Epithelial cell of proximal tubule (primary cell): ENCODE results near the gene NAP1L5. TPM values are rescaled to one million over a fixed set of nuclear protein-coding genes. Genes with fewer than 3 reads are reported as not detected.

Experiments
- DNase-seq: peaks from one replicate; pipeline ENCODE4 v3.0.0-alpha.2; 2011; ENCODE audit warnings: low read depth
- H3K4me3 ChIP-seq: 2 replicates; pipeline ENCODE4 v1.5.1; 2011; ENCODE audit warnings: low read depth, mild to moderate bottlenecking, low read length
- total RNA-seq: library from RNA; depleted of rRNA; stranded (reverse); fragments of >200 nt; gene quantifications from 2 replicates; pipeline ENCODE4 v1.2.3, GENCODE V29; 2015
- TF ChIP-seq, protein P1 (sequence below): conservative IDR thresholded peaks from 2 replicates; pipeline ENCODE4 v1.5.1; 2012; ENCODE audit warnings: low read depth, mild to moderate bottlenecking, low read length

Gene NAP1L5, protein sequence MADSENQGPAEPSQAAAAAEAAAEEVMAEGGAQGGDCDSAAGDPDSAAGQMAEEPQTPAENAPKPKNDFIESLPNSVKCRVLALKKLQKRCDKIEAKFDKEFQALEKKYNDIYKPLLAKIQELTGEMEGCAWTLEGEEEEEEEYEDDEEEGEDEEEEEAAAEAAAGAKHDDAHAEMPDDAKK
- total RNA-seq, result 1.4 and 3.5 TPM in 2 replicates

DNA sequence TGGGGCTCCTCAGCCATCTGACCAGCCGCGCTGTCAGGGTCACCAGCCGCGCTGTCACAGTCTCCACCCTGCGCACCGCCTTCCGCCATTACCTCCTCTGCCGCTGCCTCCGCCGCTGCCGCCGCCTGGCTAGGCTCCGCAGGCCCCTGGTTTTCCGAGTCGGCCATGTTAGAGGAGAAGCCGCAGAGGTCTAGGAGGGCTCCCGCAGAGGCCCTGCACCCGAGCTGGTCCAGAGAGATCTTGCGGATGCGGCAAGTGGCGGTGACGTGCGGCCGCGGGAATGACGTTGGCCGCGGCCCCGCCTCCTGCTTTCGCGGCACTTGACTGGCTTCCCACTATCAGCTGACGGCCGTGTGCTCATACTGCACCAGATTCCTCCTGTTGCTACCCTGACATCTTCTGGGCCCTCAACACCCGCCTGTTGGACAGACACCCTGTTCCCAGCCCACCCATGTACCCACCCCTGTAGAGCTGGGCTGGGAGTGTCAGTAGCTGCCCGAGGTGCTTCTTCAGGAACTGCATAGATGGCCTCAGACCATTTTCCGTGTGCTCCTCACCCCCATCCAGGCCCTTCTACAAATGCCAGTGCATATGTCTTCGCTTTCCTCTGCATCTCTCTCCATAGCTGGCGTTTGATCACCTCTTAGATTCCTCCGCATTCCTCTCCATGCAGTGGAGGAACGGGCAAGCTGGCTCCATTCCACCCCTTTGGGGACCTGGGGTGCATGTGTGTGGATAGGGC, at the start of gene NAP1L5:
Gene NAP1L5, minus strand, starts transcription at position 242 of the 742 bp plus-strand sequence. Its CDS starts 75 bp downstream, at position 167.
- no peak for DNase-seq
- peak within 1 kb of the TSS; percentile 67 for H3K4me3 ChIP-seq
- TF ChIP-seq, protein P1, sequence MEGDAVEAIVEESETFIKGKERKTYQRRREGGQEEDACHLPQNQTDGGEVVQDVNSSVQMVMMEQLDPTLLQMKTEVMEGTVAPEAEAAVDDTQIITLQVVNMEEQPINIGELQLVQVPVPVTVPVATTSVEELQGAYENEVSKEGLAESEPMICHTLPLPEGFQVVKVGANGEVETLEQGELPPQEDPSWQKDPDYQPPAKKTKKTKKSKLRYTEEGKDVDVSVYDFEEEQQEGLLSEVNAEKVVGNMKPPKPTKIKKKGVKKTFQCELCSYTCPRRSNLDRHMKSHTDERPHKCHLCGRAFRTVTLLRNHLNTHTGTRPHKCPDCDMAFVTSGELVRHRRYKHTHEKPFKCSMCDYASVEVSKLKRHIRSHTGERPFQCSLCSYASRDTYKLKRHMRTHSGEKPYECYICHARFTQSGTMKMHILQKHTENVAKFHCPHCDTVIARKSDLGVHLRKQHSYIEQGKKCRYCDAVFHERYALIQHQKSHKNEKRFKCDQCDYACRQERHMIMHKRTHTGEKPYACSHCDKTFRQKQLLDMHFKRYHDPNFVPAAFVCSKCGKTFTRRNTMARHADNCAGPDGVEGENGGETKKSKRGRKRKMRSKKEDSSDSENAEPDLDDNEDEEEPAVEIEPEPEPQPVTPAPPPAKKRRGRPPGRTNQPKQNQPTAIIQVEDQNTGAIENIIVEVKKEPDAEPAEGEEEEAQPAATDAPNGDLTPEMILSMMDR, result no peak

DNA sequence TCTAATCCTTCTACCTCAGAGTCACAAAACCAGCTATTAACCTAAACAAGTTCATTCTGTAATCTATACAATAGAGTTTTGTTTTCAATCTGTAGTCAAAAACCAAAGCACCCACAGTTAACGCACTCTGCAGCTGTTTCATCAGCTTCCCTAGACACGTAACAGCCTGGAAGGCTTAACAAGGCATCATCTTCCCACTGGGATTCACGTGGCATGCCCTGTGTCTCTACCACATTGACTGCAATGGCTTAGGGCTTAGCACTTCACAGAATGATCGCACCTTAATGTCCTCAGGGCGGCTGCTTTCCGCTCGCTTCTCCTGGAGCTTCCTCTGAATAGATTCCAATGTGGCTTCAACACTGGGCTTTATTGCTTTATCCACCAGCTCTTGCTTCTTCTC, 49.7 kb upstream of the NAP1L5 start:
- TF ChIP-seq, protein P1, result no peak
- no peak overlapping the region for H3K4me3 ChIP-seq
- DNase-seq, result no peak

DNA sequence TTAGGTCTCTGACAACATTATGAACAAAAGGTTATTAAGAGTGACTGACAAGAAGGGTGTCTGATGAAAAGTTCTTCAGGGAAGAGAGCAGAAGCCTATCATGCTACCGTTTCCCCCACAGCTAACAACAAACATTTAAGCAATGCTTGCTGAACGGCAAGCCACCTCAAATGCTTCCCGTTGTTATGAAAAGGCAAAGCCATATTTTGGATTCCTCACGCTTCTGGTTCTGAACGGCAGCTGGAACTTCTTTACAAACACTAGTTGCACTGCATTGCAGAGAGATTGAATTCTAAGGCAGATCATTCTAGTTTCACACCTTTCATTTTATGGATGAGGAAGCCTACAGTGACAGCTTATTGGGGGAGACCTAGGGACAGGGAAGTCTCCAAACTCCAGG, 48.6 kb upstream of the NAP1L5 start:
- no peak overlapping the region for H3K4me3 ChIP-seq
- TF ChIP-seq, protein P1, result no peak
- no peak for DNase-seq

DNA sequence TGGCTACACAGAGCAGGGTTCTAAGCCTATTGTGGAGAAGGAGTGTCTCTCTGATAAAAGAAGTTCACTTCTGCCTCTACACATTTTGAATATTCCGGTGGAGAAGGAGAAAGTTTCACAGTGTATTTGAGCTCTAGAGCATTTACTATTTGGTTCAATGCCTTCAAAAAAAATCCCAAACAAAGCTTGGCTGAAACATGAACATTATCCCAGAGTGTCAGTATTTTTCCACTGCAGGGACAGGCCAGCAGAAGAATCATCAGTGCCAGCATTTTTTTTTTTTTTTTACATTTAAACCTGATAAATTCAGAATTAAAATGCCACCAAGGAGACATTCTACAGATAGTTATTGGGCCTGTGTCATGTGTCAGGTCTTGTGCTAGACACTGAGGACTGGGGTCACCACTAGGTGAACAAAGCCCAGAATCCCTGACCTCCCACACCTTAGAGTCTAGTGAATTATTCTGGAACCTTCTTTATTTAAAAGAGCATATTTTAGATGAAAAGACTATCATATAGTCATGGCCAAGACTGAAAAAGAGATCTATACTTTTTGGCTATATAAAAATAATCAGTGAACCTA, 48.0 kb upstream of the NAP1L5 start:
- no peak overlapping the region for H3K4me3 ChIP-seq
- DNase-seq, result no peak
- TF ChIP-seq, protein P1, result no peak

DNA sequence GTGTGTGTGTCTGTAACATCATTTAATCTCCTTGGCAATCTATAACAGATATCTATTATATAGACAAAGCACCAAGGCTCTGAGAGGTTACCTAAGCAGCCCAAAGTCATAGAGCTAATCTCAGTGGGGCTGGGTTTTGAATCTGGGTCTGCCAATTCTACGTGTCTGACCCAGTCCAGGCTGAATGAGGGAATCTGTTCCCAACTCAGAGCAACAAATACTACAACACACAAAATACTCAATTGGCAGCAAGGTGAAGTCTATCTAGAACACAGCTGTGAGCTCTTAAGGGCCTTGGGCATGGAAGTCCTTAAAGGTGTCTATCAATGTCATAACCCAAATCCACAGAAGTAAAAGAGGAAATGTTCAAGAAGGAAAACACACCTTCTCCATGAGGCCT, 47.5 kb upstream of the NAP1L5 start:
- no peak for DNase-seq
- no peak overlapping the region for H3K4me3 ChIP-seq
- TF ChIP-seq, protein P1, result no peak

DNA sequence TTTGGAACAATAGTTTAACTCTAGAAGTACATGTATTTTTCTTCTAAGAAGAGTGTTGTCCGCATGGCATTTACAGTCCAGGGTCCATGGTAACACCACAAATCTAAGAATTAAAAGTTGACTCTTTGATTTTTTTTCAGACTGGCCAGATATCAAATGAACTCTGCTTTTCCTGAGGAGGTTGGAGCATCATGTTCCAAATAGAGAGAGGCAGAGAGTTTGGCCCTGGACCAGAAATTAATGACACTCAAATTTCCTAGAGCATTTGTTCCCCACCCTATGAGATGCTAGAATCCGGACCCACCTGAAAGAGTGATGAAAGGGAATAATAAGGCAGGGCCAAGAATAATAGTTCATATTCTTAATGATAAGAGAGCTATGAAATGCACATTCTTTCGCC, 47.0 kb upstream of the NAP1L5 start:
- TF ChIP-seq, protein P1, result no peak

More for the DNA sequence above, 47.0 kb upstream of the NAP1L5 start:
- no peak for DNase-seq
- H3K4me3 ChIP-seq, result no peak overlapping the region
